Muscle of leg (tissue), 11 donors: Measurements from ENCODE around the gene JMJD4. TPM values are rescaled to one million over a fixed set of nuclear protein-coding genes. Genes with fewer than 3 reads are reported as not detected.

ENCODE experiments used
- DNase-seq: peaks from one replicate; pipeline ENCODE4 v3.0.0; 2013
- H3K27ac ChIP-seq: one replicate; pipeline ENCODE4 v1.5.1; 2013; ENCODE audit warnings: mild to moderate bottlenecking, low read length, control low read depth
- H3K27me3 ChIP-seq: one replicate; pipeline ENCODE4 v1.6.1; 2013; ENCODE audit warnings: low read length; ENCODE audit not compliant: control insufficient read depth, insufficient read depth
- H3K36me3 ChIP-seq: one replicate; pipeline ENCODE4 v1.6.1; 2013; ENCODE audit warnings: low read length; ENCODE audit not compliant: control insufficient read depth, insufficient read depth
- H3K4me1 ChIP-seq: one replicate; pipeline ENCODE4 v1.6.1; 2013; ENCODE audit warnings: low read length; ENCODE audit not compliant: control insufficient read depth, insufficient read depth
- H3K4me3 ChIP-seq: one replicate; pipeline ENCODE4 v1.5.1; 2013; ENCODE audit warnings: low read length, control low read depth
- H3K9me3 ChIP-seq: replicated peaks from 2 replicates; pipeline ENCODE4 v1.6.1; 2013; ENCODE audit warnings: low read depth, low read length; ENCODE audit not compliant: control insufficient read depth
- WGBS: methylation state at CpG from one replicate; pipeline ENCODE4 v1.1.5; 2013; ENCODE audit warnings: missing lambda C conversion rate; ENCODE audit not compliant: insufficient coverage; 5-methylcytosine and 5-hydroxymethylcytosine counted together
- polyA plus RNA-seq, 8 donors: library from polyadenylated mRNA; unstranded; fragments of 120-200 nt; gene quantifications; one replicate each; pipeline versions ENCODE4 v1.2.1 to v1.2.3, GENCODE V29; 2013; ENCODE audit warnings: inconsistent platforms in 1 of 8, low replicate concordance in 1 of 8; ENCODE audit not compliant: insufficient read length in 8 of 8, insufficient read depth in 1 of 8
- total RNA-seq: library from RNA; stranded (reverse); fragments of 120-200 nt; gene quantifications from one replicate; pipeline ENCODE4 v1.2.4, GENCODE V29; 2013

JMJD4 gene
- total and polyA plus RNA-seq, 9 donors, result 16.2 to 20.6 (median 19.3) TPM

DNA sequence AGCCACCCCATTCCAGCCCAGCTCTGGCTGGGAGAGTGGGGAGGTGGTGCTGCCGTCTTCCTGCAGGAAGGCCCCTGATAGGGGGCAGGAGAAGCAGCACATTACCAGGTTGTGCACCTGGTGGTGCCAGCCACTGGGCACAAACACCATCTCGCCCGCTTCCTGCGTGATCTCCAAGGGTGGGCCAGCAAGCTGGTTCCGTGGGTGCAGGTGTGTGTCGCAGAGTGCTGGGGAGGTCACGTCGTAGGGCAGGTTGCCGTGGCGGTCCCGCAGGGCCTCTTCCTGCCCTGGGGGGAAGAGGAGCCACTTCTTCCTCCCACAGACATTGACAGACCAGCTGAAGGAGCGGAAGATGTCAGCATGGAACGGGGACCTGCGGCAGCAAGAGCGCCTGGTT is 1.8 kb downstream of the JMJD4 start:
- H3K4me1 ChIP-seq, result peaks cover 57% of the 10 kb centered on the region
- WGBS, result 86% methylated on average over 7 of the region's 15 CpGs
- no peak overlapping the region for H3K27ac ChIP-seq
- H3K9me3 ChIP-seq, result no peaks in the 10 kb centered on the region
- no peak for DNase-seq
- peaks cover 34% of the 10 kb centered on the region for H3K36me3 ChIP-seq
- H3K4me3 ChIP-seq, result no peak overlapping the region
- no peaks in the 10 kb centered on the region for H3K27me3 ChIP-seq

DNA sequence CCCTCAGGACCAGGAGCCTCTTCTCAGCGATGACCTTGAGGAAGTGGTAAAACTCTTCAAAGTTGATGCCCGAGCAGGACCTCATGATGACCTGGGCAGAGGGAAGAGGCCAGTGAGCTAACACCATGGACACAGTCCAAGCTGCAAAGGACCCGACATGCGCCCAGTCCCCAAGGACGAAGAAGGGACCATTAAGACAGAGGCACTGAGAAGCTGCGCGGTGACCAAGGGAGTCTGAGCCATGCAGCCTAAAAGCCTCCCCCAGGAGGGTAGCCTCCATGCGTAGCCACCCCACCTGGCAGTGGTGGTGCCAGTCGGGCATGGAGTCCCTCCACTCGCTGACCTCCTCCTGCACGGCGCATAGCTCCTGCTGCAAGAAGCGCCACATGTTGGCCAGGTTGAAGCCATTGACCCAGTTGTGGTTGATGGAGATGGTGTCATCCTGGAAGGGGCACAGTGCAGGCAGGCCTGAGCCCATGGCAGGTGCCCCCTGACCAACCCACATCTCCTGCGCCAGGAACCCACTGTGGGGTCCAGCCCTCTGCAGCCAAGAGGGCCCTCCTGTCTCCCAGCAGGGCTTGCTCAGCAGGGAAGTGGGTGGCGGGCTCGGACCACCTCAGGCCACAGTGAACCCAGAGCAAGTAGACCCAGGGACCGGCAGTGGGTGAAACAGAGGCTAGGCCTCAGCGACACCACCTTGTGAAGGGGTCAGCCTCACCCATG is 2.4 kb downstream of the JMJD4 start:
- Histone ChIP-seq H3K27ac (no peak overlapping the region), H3K9me3 (no peaks in the 10 kb centered on the region), H3K36me3 (peaks cover 34% of the 10 kb centered on the region), H3K4me3 (no peak overlapping the region), H3K27me3 (peaks cover 3% of the 10 kb centered on the region), H3K4me1 (peaks cover 61% of the 10 kb centered on the region)
- 93% methylated on average over 17 of the region's 18 CpGs for WGBS
- DNase-seq, result no peak

DNA sequence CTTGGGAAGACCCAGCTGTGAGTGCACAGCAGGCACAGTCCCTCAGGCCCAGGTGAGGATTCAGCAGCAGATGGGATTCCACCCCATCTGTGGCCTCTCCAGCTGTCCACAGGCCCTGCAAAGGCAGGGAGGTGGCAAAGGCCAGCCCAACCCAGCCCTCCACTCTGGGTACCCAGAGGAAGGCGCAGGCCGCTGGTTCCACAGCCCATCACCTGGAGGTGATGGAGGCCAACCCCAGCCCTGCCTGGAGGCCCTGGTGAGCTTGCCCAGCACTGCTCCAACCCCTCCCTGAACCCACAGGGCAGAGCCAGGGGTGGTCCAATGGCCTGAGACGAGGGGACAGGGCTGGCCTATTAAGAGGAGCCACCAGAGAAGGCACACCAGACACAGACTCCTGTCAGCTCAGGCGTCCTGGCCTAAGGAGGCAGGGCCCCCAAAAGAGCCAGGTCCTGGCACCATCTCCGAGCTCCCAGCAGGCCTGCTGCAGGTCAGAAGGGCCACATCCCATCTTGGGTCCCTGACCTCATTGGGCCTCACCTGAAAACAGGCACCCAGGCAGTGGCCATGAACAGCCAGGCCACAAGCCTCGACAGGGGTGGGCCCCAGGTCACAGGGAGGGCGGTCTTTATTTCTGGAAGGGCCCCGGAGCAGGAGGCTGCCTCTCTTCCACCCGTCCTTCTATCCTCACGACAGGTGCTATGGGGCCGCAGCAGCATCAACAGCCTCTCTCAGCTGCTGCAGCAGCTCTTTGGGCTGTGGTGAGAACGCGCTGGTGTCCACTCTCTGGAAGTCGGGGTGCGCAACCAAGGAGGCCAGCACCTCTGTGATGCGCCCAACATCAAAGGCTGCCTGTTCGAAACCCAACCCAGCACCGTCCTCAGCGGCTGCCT is 3.2 kb downstream of the JMJD4 start:
- Histone ChIP-seq H3K27me3 (peaks cover 3% of the 10 kb centered on the region), H3K9me3 (no peaks in the 10 kb centered on the region), H3K4me3 (no peak overlapping the region), H3K36me3 (peaks cover 34% of the 10 kb centered on the region), H3K4me1 (peaks cover 65% of the 10 kb centered on the region), H3K27ac (peak overlapping the region; percentile 29)
- WGBS, result 85% methylated on average over 19 of the region's 19 CpGs
- DNase-seq, result no peak

DNA sequence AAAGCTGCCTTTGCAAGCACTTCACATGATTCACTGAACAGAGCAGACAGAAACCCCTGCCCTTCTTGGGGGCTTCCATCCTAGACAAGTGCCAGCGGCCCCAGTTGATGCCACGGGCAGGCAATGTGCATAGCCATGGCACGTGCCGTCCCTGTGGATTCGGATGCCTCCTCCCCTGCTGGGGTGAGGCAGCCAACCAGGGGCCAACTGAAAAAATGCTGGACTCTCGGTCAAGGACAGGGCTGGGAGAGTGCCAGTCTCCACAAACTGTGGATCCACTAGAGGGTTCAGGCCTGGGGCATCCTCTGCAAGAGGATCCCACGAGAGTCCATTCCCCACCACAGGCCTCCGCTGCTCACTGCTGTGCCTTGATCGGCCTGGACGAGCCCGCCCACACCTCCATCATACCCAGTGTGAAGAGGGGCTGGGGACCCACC is 3.8 kb downstream of the JMJD4 start:
- no peak for DNase-seq
- peaks cover 34% of the 10 kb centered on the region for H3K36me3 ChIP-seq
- H3K27me3 ChIP-seq, result peaks cover 3% of the 10 kb centered on the region
- peaks cover 61% of the 10 kb centered on the region for H3K4me1 ChIP-seq
- 81% methylated on average over 11 of the region's 11 CpGs for WGBS
- no peak overlapping the region for H3K27ac ChIP-seq
- no peaks in the 10 kb centered on the region for H3K9me3 ChIP-seq
- no peak overlapping the region for H3K4me3 ChIP-seq

DNA sequence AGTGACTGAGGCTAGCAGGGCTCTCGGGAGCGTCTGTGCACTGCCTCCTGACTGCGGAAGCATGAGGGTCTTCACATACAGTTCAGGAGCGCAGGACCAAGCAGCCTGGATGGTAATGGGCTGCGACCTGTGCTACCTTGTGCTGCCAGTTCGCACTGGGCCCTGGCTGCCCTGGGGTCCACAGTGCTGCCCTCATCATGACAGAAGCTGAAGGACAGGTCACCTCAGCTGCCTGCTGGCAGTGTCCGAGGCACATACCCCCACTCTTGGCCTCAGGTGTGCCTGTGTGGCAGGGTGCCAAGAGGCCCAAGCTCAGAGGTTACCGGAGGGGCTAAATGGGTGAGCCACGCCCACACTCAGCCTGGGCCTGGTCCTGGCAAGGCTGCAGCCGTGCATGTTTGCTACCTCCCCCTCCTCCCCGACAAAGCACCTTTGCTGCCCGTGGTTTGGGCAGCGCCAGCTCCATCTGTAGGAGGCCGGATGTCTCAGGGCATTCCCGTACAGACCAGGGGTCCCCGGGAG is 4.4 kb downstream of the JMJD4 start:
- Histone ChIP-seq H3K27ac (no peak overlapping the region), H3K27me3 (peaks cover 5% of the 10 kb centered on the region), H3K9me3 (no peaks in the 10 kb centered on the region), H3K36me3 (peaks cover 34% of the 10 kb centered on the region), H3K4me1 (peaks cover 56% of the 10 kb centered on the region), H3K4me3 (no peak overlapping the region)
- DNase-seq, result no peak
- 62% methylated on average over 16 of the region's 16 CpGs for WGBS

DNA sequence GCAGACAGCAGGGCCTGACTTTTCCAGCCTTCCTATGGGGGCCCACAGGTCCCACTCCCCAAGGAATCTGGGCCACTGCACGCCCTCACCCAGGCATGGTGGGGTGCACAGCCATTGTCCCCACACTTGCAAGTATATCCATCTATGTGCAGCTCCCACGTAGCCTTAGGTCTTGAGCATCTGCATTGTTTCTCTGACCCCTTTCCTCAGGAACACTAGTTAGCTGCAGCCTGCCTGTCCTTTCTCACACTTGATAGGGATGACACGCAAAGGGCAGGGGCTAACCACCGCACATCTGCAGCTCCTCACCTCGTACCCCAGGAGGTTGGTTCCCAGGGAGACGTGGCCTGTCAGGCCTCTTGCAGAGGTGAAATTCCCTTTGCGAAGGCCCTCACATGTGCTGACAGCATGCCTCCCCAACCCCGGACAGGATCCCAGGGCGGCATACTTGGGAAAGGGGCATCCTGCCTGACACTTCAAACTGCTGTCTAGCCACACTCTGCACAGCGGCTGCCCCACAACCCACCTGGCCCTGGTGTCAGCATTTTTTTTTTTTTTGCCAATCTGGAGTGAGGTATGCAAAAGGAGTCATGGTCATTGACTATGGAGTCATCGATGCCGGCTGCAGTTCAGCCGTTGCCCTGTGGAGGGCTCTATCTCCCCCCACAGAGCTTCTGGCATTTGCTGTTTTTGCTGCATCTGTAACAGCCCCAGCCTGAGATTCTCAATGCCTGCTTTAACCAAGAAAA is 5.0 kb downstream of the JMJD4 start:
- no peak overlapping the region for H3K27ac ChIP-seq
- DNase-seq, result peak; percentile 61
- H3K27me3 ChIP-seq, result peaks cover 5% of the 10 kb centered on the region
- H3K36me3 ChIP-seq, result peaks cover 34% of the 10 kb centered on the region
- no peaks in the 10 kb centered on the region for H3K9me3 ChIP-seq
- 53% methylated on average over 9 of the region's 13 CpGs for WGBS
- peaks cover 54% of the 10 kb centered on the region for H3K4me1 ChIP-seq
- H3K4me3 ChIP-seq, result no peak overlapping the region

DNA sequence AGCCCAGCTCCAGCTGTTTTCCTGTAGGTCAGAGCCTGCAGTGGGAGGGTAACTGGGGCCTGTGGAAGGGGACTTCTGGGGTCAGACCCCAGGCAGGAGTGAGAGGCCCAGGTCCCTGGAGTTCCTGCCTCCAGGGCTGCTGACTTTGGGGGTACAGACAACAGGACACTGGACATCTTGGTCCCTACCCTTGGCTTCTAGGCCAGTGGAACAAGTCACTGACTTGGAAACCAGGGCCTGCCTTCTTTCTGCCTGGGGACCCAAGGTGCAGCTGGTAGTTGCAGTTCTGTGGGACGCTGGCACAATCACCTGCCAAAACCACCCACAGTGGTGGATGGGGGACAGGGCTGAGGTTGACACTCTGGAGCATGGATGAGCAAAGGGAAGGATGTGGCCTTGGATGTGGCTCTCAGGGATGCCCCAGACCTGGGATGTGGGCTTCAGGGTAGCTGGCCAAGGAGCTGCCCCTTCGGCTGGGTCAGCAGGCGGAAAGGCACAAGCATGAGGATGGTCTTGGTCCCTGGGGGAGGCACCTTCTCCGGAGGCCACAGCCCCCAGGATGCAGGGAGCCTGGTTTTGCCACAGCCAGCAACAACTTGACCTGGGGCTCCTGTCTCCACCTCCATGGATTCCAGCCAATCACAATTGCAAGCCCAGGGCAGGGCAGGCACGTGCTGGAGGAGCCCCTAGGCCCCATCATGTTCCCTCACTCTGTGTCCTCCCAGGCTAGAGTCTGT is 5.8 kb downstream of the JMJD4 start:
- Histone ChIP-seq H3K4me3 (peak overlapping the region; percentile 62), H3K9me3 (no peaks in the 10 kb centered on the region), H3K27me3 (peaks cover 5% of the 10 kb centered on the region), H3K4me1 (peaks cover 55% of the 10 kb centered on the region), H3K27ac (no peak overlapping the region), H3K36me3 (peaks cover 34% of the 10 kb centered on the region)
- no peak for DNase-seq
- 46% methylated on average over 4 of the region's 5 CpGs for WGBS

DNA sequence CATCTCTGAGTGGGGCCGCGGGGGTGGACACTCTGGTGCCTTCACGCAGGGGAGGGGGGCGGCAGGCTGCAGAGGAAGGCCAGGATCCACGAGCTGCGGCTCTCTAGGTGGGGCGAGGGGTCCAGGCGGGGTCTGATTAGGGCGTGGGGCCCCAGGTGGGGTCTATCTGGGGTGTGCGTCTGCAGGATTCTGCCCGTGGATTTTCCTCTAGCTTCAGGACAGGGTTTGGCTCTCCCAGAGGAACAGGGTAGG is 6.3 kb downstream of the JMJD4 start:
- WGBS, result 1% methylated on average over 10 of the region's 11 CpGs
- H3K9me3 ChIP-seq, result no peaks in the 10 kb centered on the region

DNA sequence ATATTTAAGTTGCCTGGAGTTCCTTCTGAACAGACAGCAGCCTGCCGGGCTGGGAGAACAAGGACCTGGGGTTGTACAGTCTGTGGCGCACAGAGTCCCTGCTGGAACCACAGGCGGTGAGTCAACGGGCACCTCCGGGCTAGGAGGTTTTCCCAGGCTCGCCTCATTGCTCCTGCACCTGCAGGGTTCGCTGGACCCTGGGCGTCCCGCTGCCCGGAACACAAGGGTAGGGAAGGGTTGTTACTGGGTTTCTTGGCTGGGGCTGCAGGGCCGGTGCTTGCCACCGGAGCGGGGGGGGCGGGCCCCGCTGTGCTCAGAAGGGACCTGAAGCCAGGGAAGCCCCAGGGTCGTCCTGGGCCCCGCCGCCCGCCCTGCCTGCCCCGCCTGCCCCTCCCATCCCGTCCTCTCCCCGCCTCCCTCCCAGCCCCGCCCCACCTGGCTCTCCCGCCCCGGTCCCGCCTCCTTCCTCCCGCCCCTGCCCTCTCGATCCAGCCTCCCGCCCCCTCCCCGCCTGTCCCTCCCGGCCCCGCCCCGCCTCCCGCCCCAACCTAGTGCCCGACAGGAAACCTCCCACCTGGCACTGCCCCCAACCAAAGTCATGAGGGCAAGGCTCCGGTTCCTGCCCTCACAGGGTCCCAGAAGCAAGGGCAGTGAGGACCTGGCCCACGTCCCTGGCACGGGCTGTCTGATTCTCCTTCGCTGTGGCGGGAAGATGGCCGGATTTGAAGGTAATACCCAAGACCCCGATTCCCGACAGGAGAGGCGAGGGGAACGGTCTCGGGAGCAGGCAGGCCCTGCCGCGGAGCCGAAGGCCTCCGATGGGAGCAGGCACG is 6.8 kb downstream of the JMJD4 start:
- WGBS, result under 1% methylated on average over 21 of the region's 51 CpGs
- Histone ChIP-seq H3K27me3 (peaks cover 5% of the 10 kb centered on the region), H3K36me3 (peaks cover 27% of the 10 kb centered on the region), H3K27ac (peak overlapping the region; percentile 29), H3K9me3 (no peaks in the 10 kb centered on the region), H3K4me3 (peak overlapping the region; percentile 62), H3K4me1 (peaks cover 45% of the 10 kb centered on the region)
- peak; percentile 80 for DNase-seq

More for the DNA sequence above, 6.3 kb downstream of the JMJD4 start:
- H3K27me3 ChIP-seq, result peaks cover 5% of the 10 kb centered on the region
- H3K4me3 ChIP-seq, result peak overlapping the region; percentile 62
- peaks cover 32% of the 10 kb centered on the region for H3K36me3 ChIP-seq
- no peak for DNase-seq
- H3K4me1 ChIP-seq, result peaks cover 50% of the 10 kb centered on the region
- peak overlapping the region; percentile 29 for H3K27ac ChIP-seq
